ENCODE results near the gene PTCHD1.

Gene PTCHD1

DNA sequence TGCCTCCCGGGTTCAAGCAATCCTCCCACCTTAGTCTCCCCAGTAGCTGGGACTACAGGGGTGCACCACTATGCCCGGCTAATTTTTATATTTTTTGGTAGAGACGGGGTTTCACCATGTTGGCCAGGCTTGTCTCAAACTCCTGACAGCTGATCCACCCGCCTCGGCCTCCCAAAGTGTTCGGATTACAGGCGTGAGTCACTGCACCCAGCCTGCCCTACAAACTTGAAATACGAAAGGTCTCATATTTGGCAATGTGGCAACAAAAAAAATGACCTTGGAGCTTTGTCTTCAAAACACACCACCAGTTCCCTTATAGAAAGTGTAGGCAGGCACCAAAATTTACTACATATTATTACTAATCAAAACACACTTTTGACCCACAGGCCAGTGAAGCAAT, 22.9 kb upstream of the PTCHD1 start:
- DNase-seq (ENCODE audit: low read depth) = no peak
- H3K4me3 ChIP-seq (ENCODE audit: low read length) = no peak overlapping the region
- TF ChIP-seq, protein P1, sequence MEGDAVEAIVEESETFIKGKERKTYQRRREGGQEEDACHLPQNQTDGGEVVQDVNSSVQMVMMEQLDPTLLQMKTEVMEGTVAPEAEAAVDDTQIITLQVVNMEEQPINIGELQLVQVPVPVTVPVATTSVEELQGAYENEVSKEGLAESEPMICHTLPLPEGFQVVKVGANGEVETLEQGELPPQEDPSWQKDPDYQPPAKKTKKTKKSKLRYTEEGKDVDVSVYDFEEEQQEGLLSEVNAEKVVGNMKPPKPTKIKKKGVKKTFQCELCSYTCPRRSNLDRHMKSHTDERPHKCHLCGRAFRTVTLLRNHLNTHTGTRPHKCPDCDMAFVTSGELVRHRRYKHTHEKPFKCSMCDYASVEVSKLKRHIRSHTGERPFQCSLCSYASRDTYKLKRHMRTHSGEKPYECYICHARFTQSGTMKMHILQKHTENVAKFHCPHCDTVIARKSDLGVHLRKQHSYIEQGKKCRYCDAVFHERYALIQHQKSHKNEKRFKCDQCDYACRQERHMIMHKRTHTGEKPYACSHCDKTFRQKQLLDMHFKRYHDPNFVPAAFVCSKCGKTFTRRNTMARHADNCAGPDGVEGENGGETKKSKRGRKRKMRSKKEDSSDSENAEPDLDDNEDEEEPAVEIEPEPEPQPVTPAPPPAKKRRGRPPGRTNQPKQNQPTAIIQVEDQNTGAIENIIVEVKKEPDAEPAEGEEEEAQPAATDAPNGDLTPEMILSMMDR (IDR thresholded peaks at IDR 0.05; ENCODE audit: insufficient read depth, low read depth, low read length, missing control alignments) = no peak

DNA sequence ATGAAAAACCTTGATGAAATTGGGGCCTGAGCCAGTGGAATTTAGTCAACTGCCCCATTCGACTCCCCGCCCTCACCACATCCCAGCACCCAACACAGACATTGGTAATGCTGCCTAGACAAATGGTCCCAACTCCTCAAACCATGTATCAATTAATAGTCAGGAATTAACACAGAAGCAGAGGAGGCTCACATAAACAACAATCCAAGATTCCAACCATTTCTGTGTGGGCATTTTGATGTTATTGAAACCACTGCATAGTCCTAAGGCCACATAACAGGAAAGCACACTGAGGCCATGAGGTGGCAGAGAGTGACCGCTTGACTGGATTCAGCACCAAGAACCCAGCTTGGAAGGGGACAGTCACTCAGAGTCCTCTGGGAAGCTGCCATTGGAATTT, 22.5 kb upstream of the PTCHD1 start:
- no peak for DNase-seq (ENCODE audit: low read depth)
- no peak overlapping the region for H3K4me3 ChIP-seq (ENCODE audit: low read length)
- TF ChIP-seq, protein P1 (IDR thresholded peaks at IDR 0.05; ENCODE audit: insufficient read depth, low read depth, low read length, missing control alignments) = no peak

GRCh38 chrX:23317799-23318724, 16.6 kb upstream of the PTCHD1 start:
- H3K4me3 ChIP-seq (ENCODE audit: low read length) = no peak overlapping the region
- TF ChIP-seq, protein P1 (IDR thresholded peaks at IDR 0.05; ENCODE audit: insufficient read depth, low read depth, low read length, missing control alignments) = peak; percentile 73
- DNase-seq (ENCODE audit: low read depth) = peak; percentile 14

DNA sequence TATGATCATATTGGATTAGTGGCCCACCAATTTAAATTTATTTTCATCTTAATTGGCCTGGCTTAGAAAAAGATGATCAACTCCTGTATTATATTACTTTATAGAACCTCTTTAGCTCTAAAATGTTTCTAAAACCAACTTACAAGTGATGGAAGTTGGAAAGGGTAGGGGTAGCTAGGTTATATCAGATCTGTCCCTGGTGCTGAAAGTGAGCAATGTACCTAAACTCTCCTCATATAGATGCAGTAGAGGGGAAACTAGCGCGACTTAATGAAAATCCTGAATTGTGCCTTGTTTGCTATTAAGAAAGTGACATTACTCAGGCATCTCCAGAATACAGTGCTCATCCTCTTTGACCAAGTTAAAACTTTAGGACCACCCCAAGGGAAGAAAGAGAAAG, 7.5 kb upstream of the PTCHD1 start:
- DNase-seq (ENCODE audit: low read depth) = peak; percentile 6
- TF ChIP-seq, protein P1 (IDR thresholded peaks at IDR 0.05; ENCODE audit: insufficient read depth, low read depth, low read length, missing control alignments) = no peak
- H3K4me3 ChIP-seq (ENCODE audit: low read length) = no peak overlapping the region

DNA sequence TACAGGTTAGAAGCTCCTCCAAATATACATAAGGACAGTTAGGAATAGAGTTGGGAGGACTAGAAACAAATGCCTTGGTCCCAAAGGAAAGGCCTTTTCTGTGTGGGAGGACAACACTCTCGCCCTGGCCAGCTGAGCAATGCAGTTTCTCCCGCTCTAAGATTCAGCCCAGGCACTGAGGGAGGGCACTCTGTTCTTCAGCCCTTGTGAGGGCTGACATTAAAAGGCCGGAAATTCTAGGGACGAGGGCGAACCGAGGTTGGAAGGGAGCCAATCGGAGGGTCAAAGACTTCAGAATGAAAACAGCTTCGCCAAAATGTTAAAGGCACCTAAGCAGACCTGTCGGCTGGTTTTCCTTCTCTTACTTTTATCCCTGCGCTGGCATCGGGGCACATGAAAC, 2.9 kb upstream of the PTCHD1 start:
- H3K4me3 ChIP-seq (ENCODE audit: low read length) = no peak overlapping the region
- TF ChIP-seq, protein P1 (IDR thresholded peaks at IDR 0.05; ENCODE audit: insufficient read depth, low read depth, low read length, missing control alignments) = no peak
- no peak for DNase-seq (ENCODE audit: low read depth)

- no peak overlapping the region for H3K4me3 ChIP-seq (ENCODE audit: low read length)
- no peak for DNase-seq (ENCODE audit: low read depth)
- TF ChIP-seq, protein P1 (IDR thresholded peaks at IDR 0.05; ENCODE audit: insufficient read depth, low read depth, low read length, missing control alignments) = no peak
Observed at GRCh38 chrX:23332101-23332887, 2.4 kb upstream of the PTCHD1 start.
